Measurements from ENCODE around the gene SH2D7.

The SH2D7 gene

GRCh38 chr15:78130466-78131294 is 38.3 kb downstream of the SH2D7 start:
- Mint-ChIP-seq H3K4me1 (peaks cover 24% of the 10 kb centered on the region), H3K4me3 (peak overlapping the region; percentile 71), H3K27me3 (peaks cover 11% of the 10 kb centered on the region), H3K9me3 (no peaks in the 10 kb centered on the region), H3K27ac (peak overlapping the region; percentile 34), H3K36me3 (no peaks in the 10 kb centered on the region)
- CTCF ChIA-PET = interaction anchor here (0.7 to 7.4 kb wide), 18 partner anchors 10 to 171 kb away, joined by 3 to 176 read pairs (median 3); no protein-coding TSS in a partner anchor
- no peak for DNase-seq

GRCh38 chr15:78131295-78132061 is 39.1 kb downstream of the SH2D7 start, which contains the start of gene CIB2:
CIB2 (minus strand) TSS chr15:78131445; CDS start chr15:78131215, 230 bp downstream.
- Mint-ChIP-seq H3K4me1 (peaks cover 24% of the 10 kb centered on the region), H3K9me3 (no peaks in the 10 kb centered on the region), H3K4me3 (peak within 1 kb of the TSS; percentile 76), H3K27ac (peak within 1 kb of the TSS; percentile 34), H3K27me3 (peaks cover 11% of the 10 kb centered on the region), H3K36me3 (no peaks in the 10 kb centered on the region)
- CTCF ChIA-PET = interaction anchor here (0.6 to 7.4 kb wide), 19 partner anchors 9 to 172 kb away, joined by 3 to 176 read pairs (median 4); no protein-coding TSS in a partner anchor
- peak; percentile 84 for DNase-seq

- Mint-ChIP-seq H3K36me3 (no peaks in the 10 kb centered on the region), H3K9me3 (no peaks in the 10 kb centered on the region), H3K27me3 (peaks cover 20% of the 10 kb centered on the region), H3K4me1 (peaks cover 24% of the 10 kb centered on the region), H3K27ac (no peak overlapping the region), H3K4me3 (no peak overlapping the region)
- DNase-seq = no peak
- CTCF ChIA-PET = interaction anchor here (2.4 kb wide), 1 partner anchor 62 kb away, joined by 12 read pairs; no protein-coding TSS in a partner anchor
These were observed 41.4 kb downstream of the SH2D7 start for GRCh38 chr15:78133801-78134200.

GRCh38 chr15:78139578-78139977 is 47.2 kb downstream of the SH2D7 start:
- CTCF ChIA-PET = interaction anchor here (1.0 to 2.4 kb wide), 5 partner anchors 8 to 101 kb away, joined by 3 to 11 read pairs (median 4); partner anchors contain the start of gene CIB2
- H3K27me3 Mint-ChIP-seq = peaks cover 16% of the 10 kb centered on the region
- no peak overlapping the region for H3K4me3 Mint-ChIP-seq
- no peaks in the 10 kb centered on the region for H3K9me3 Mint-ChIP-seq
- DNase-seq = no peak
- no peaks in the 10 kb centered on the region for H3K4me1 Mint-ChIP-seq
- H3K27ac Mint-ChIP-seq = no peak overlapping the region
- H3K36me3 Mint-ChIP-seq = no peaks in the 10 kb centered on the region

GRCh38 chr15:78140292-78140691 is 47.9 kb downstream of the SH2D7 start:
- CTCF ChIA-PET = interaction anchor here (1.0 to 2.4 kb wide), 2 partner anchors 9 to 55 kb away, joined by 3 to 11 read pairs; partner anchors contain the start of gene CIB2
- Mint-ChIP-seq H3K4me1 (no peaks in the 10 kb centered on the region), H3K4me3 (no peak overlapping the region), H3K27me3 (peaks cover 16% of the 10 kb centered on the region), H3K9me3 (no peaks in the 10 kb centered on the region), H3K27ac (no peak overlapping the region), H3K36me3 (no peaks in the 10 kb centered on the region)
- no peak for DNase-seq

GRCh38 chr15:78142332-78142731 is 50.0 kb downstream of the SH2D7 start:
- CTCF ChIA-PET = no interaction called here
- Mint-ChIP-seq H3K4me3 (no peak overlapping the region), H3K9me3 (no peaks in the 10 kb centered on the region), H3K27ac (no peak overlapping the region), H3K27me3 (peaks cover 9% of the 10 kb centered on the region), H3K36me3 (no peaks in the 10 kb centered on the region), H3K4me1 (peaks cover 3% of the 10 kb centered on the region)
- DNase-seq = no peak

DNA sequence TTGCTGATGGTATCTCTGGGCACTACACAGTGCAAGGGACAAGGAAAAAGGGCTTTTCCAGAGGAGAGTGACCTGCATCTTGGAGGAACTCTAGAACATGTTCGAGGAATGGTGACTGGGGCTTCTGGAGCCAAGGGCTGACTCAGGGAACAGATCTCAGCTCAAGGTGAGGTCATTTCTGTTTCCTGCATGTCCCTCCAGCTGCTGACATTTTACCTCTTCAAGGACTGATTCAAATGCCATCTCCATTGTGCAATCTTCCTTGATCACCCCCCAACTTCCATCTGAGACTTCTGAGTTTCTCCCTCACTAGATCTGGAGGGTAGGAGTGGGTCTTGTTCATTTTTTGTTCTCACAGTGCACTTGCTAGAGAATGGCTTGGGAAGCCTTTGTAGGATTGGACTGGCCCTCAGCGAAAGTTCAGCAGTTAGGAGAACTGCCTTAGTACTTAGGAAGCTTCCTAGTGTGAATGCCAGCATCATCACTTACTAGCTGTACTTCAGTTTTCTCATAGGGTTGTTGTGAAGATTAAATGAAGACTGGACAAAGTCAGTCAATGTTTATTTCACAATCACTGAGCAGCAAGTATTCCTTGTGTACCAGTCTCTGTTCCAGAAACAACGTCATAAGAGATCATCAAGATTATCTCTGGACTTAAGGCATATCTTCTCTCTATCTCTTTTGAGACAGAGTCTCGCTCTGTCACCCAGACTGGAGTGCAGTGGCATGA is 54.2 kb downstream of the SH2D7 start:
- no peak overlapping the region for H3K27ac Mint-ChIP-seq

GRCh38 chr15:78147566-78147965 is 55.2 kb downstream of the SH2D7 start:
- H3K27ac Mint-ChIP-seq = no peak overlapping the region
- H3K4me1 Mint-ChIP-seq = peaks cover 37% of the 10 kb centered on the region
- no peaks in the 10 kb centered on the region for H3K27me3 Mint-ChIP-seq
- H3K4me3 Mint-ChIP-seq = peak overlapping the region; percentile 6
- H3K9me3 Mint-ChIP-seq = no peaks in the 10 kb centered on the region
- peaks cover 6% of the 10 kb centered on the region for H3K36me3 Mint-ChIP-seq
- CTCF ChIA-PET = interaction anchor here (1.2 to 1.7 kb wide), 5 partner anchors 8 to 93 kb away, joined by 3 to 7 read pairs (median 4); no protein-coding TSS in a partner anchor
- DNase-seq = no peak

More for the DNA sequence above, 54.2 kb downstream of the SH2D7 start:
- H3K27me3 Mint-ChIP-seq = no peaks in the 10 kb centered on the region
- H3K36me3 Mint-ChIP-seq = peaks cover 6% of the 10 kb centered on the region
- H3K9me3 Mint-ChIP-seq = no peaks in the 10 kb centered on the region
- no peak overlapping the region for H3K4me3 Mint-ChIP-seq
- no peak for DNase-seq
- CTCF ChIA-PET = interaction anchor here (1.2 to 1.7 kb wide), 2 partner anchors 31 to 49 kb away, joined by 3 to 7 read pairs; no protein-coding TSS in a partner anchor
- peaks cover 35% of the 10 kb centered on the region for H3K4me1 Mint-ChIP-seq

- Mint-ChIP-seq H3K9me3 (no peaks in the 10 kb centered on the region), H3K4me3 (peak overlapping the region; percentile 86), H3K4me1 (peaks cover 46% of the 10 kb centered on the region), H3K27ac (peak overlapping the region; percentile 88), H3K36me3 (peaks cover 15% of the 10 kb centered on the region), H3K27me3 (no peaks in the 10 kb centered on the region)
- CTCF ChIA-PET = interaction anchor here (0.8 to 2.9 kb wide), 8 partner anchors 9 to 189 kb away, joined by 3 to 11 read pairs (median 4); no protein-coding TSS in a partner anchor
- no peak for DNase-seq
These were observed 56.2 kb downstream of the SH2D7 start for GRCh38 chr15:78148392-78149067.

GRCh38 chr15:78149068-78149804 is 56.9 kb downstream of the SH2D7 start, which contains the start of gene IDH3A:
IDH3A (plus strand) TSS chr15:78149362; CDS start chr15:78149404, 42 bp downstream.
- peaks cover 46% of the 10 kb centered on the region for H3K4me1 Mint-ChIP-seq
- peak; percentile 100 for DNase-seq
- peaks cover 15% of the 10 kb centered on the region for H3K36me3 Mint-ChIP-seq
- H3K9me3 Mint-ChIP-seq = no peaks in the 10 kb centered on the region
- no peaks in the 10 kb centered on the region for H3K27me3 Mint-ChIP-seq
- peak within 1 kb of the TSS; percentile 90 for H3K4me3 Mint-ChIP-seq
- CTCF ChIA-PET = interaction anchor here (0.8 to 2.9 kb wide), 5 partner anchors 10 to 190 kb away, joined by 3 to 11 read pairs (median 4); no protein-coding TSS in a partner anchor
- H3K27ac Mint-ChIP-seq = peak within 1 kb of the TSS; percentile 88

DNA sequence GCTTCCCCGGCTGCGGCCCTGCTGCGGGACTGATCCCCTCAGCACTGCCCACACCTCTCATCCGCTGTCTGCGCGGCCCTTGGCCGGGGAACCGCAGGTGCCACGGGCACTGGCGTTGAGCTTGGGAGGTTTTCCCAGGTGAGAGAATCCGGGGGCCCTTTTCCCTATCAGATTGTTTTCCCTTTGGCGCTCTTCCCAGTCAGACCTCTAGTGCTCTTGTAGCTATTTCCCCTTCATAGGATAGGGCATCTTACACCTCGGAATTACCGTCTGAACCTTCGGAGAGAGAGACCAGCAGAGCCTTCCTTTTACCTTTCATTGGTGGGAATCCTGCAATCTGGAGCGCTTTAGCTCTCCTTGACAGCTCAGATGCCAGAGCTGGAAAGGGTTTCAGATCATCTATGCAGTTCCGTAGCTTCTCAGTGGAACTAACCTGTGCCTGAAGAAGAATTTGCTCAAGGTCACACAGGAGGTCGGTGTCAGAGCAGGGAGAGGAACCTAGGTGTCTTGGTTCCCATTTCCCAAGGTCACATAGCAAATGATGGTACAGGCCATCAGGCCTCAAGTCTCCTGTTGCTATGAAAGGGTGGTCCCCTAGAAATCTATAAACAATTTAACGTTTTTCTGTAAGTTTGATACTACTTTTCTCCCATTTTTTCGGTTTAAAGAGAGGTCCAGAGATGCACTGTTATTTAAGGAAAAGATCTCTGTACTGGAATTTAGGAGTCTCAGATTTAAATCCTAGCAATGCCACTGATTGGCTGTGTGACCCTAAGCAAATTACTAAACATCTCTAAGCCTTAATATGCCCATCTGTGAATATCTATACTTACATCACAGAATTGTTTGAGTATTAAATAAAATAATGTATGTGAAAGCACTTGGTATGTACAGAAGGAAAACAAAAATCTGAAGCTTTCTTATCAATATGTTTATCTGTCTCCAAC is 57.7 kb downstream of the SH2D7 start:
- peaks cover 48% of the 10 kb centered on the region for H3K4me1 Mint-ChIP-seq
- CTCF ChIA-PET = interaction anchor here (1.6 to 2.9 kb wide), 2 partner anchors 26 to 45 kb away, joined by 4 to 11 read pairs; no protein-coding TSS in a partner anchor
- no peaks in the 10 kb centered on the region for H3K27me3 Mint-ChIP-seq
- peak overlapping the region; percentile 86 for H3K27ac Mint-ChIP-seq
- H3K9me3 Mint-ChIP-seq = no peaks in the 10 kb centered on the region
- peaks cover 15% of the 10 kb centered on the region for H3K36me3 Mint-ChIP-seq
- DNase-seq = no peak
- peak overlapping the region; percentile 90 for H3K4me3 Mint-ChIP-seq

All from activated naive CD4-positive, alpha-beta T cell treated with anti-CD3 and anti-CD28 coated beads, Interleukin-2, amount 10 ng/mL, durations not matched to agents 7 days and 5 days (primary cell).